Sigmoid colon (tissue), 7 donors: ENCODE data around the gene RPIA. TPM values are rescaled to one million over a fixed set of nuclear protein-coding genes. Genes with fewer than 3 reads are reported as not detected.

ENCODE experiments used
- DNase-seq: peaks from one replicate; pipeline ENCODE4 v3.0.0-alpha.2; 2019
- H3K27ac ChIP-seq, 4 donors: fragments of 200-600 bp; sonication (generic); one replicate each; pipeline ENCODE4 v1.5.1; 2016 to 2019; ENCODE audit warnings: mild to moderate bottlenecking in 1 of 4
- H3K27me3 ChIP-seq, 3 donors: fragments of 200-600 bp; sonication (generic); one replicate each; pipeline ENCODE4 v1.5.1; 2019; ENCODE audit warnings: mild to moderate bottlenecking in 1 of 3
- H3K36me3 ChIP-seq, 4 donors: fragments of 200-600 bp; sonication (generic); one replicate each; pipeline ENCODE4 v1.5.1; 2016 to 2019
- H3K4me1 ChIP-seq, 4 donors: fragments of 200-600 bp; sonication (generic); one replicate each; pipeline ENCODE4 v1.5.1; 2017 to 2019
- H3K4me3 ChIP-seq, 4 donors: fragments of 200-600 bp; sonication (generic); one replicate each; pipeline ENCODE4 v1.5.1; 2017 to 2019; ENCODE audit warnings: mild to moderate bottlenecking in 2 of 4, moderate library complexity in 1 of 4
- H3K9me3 ChIP-seq, 4 donors: fragments of 200-600 bp in 3 of 4; sonication (generic) in 3 of 4; one replicate each; pipeline versions ENCODE4 v1.5.1 to v1.6.1; 2013 to 2019
- CTCF ChIP-seq, 4 experiments: fragments of 450-650 bp in 3 of 4; fragments of 200-600 bp in 1 of 4; IDR thresholded peaks; one replicate each; pipeline ENCODE4 v1.5.1; 2016 to 2019; ENCODE audit warnings: antibody characterized with exemption in 4 of 4, mild to moderate bottlenecking in 3 of 4, moderate library complexity in 2 of 4
- EP300 ChIP-seq, 4 donors: sonication (generic); formaldehyde crosslinking; IDR thresholded peaks; one replicate each; pipeline ENCODE4 v1.6.1; 2017; ENCODE audit warnings: antibody characterized with exemption in 4 of 4
- POLR2A ChIP-seq, 2 donors: fragments of 450-650 bp; IDR thresholded peaks; one replicate each; pipeline ENCODE4 v1.6.1; 2016; ENCODE audit warnings: antibody characterized with exemption in 2 of 2, mild to moderate bottlenecking in 2 of 2, moderate library complexity in 2 of 2
- POLR2AphosphoS5 ChIP-seq, 4 donors: sonication (generic); formaldehyde crosslinking; IDR thresholded peaks; one replicate each; pipeline ENCODE4 v1.6.1; 2017; ENCODE audit warnings: antibody characterized with exemption in 4 of 4
- WGBS, 2 donors: extraction: QIAGEN DNeasy Blood & Tissue Kit; methylation state at CpG; one replicate each; pipeline ENCODE4 v1.1.7; 2013; 5-methylcytosine and 5-hydroxymethylcytosine counted together
- intact Hi-C: fragments of 100-400 bp; cut with DNase I; formaldehyde crosslinking; loops from one replicate; pipeline ENCODE4 v1.15.1; 2023
- polyA plus RNA-seq, 3 donors: library from polyadenylated mRNA; stranded (reverse); fragments of 200-250 nt; gene quantifications; one replicate each; pipeline ENCODE4 v1.2.3, GENCODE V29; 2013
- total RNA-seq, 4 donors: library from RNA; depleted of rRNA; stranded (reverse); fragments of >200 nt; gene quantifications; one replicate each; pipeline ENCODE4 v1.1.0, GENCODE V29; 2016
- donor health status: healthy with polysubstance abuse.
- donor health status: Bipolar disorder and iron deficiency.
- donor health status: healthy.

RPIA gene
- total and polyA plus RNA-seq, 7 donors: 1.1 to 38.3 (median 8.2) TPM

GRCh38 chr2:88720399-88720798 is 28.9 kb downstream of the RPIA start:
- H3K36me3 ChIP-seq: no peaks in the 10 kb centered on the region
- no peaks in the 10 kb centered on the region for H3K27me3 ChIP-seq
- no peak overlapping the region for H3K27ac ChIP-seq
- TF ChIP-seq CTCF (IDR thresholded peaks at IDR 0.05) (no peak), EP300 (IDR thresholded peaks at IDR 0.05) (no peak), POLR2AphosphoS5 (IDR thresholded peaks at IDR 0.05) (no peak), POLR2A (IDR thresholded peaks at IDR 0.05) (no peak)
- intact Hi-C loops: no loop called here
- no peaks in the 10 kb centered on the region for H3K4me1 ChIP-seq
- no peak overlapping the region for H3K4me3 ChIP-seq
- no peak for DNase-seq
- no peaks in the 10 kb centered on the region for H3K9me3 ChIP-seq

- no peak for DNase-seq
- Histone ChIP-seq H3K27ac (no peak overlapping the region), H3K36me3 (no peaks in the 10 kb centered on the region), H3K4me1 (no peaks in the 10 kb centered on the region), H3K4me3 (no peak overlapping the region), H3K9me3 (no peaks in the 10 kb centered on the region), H3K27me3 (no peaks in the 10 kb centered on the region)
- TF ChIP-seq CTCF (IDR thresholded peaks at IDR 0.05) (no peak), POLR2A (IDR thresholded peaks at IDR 0.05) (no peak), EP300 (IDR thresholded peaks at IDR 0.05) (no peak), POLR2AphosphoS5 (IDR thresholded peaks at IDR 0.05) (no peak)
- intact Hi-C loops: no loop called here
- 96 to 99% methylated on average over 2 of the region's 2 CpGs for WGBS, 2 donors
Measured at GRCh38 chr2:88721268-88721667, 29.8 kb downstream of the RPIA start.

- Histone ChIP-seq H3K9me3 (no peaks in the 10 kb centered on the region), H3K4me1 (no peaks in the 10 kb centered on the region), H3K27me3 (no peaks in the 10 kb centered on the region), H3K4me3 (no peak overlapping the region), H3K36me3 (no peaks in the 10 kb centered on the region), H3K27ac (no peak overlapping the region)
- 22 to 59% methylated on average over 4 of the region's 4 CpGs for WGBS, 2 donors
- intact Hi-C loops: no loop called here
- TF ChIP-seq POLR2AphosphoS5 (IDR thresholded peaks at IDR 0.05): no peak
- TF ChIP-seq EP300 (IDR thresholded peaks at IDR 0.05): no peak
- DNase-seq: no peak
Measured at GRCh38 chr2:88724643-88725332, 33.3 kb downstream of the RPIA start.

GRCh38 chr2:88729061-88729745 is 37.7 kb downstream of the RPIA start:
- Histone ChIP-seq H3K9me3 (no peaks in the 10 kb centered on the region), H3K27me3 (no peaks in the 10 kb centered on the region), H3K4me1 (no peaks in the 10 kb centered on the region), H3K4me3 (no peak overlapping the region), H3K27ac (no peak overlapping the region), H3K36me3 (no peaks in the 10 kb centered on the region)
- 78 to 94% methylated on average over 8 of the region's 8 CpGs for WGBS, 2 donors
- intact Hi-C loops: no loop called here
- TF ChIP-seq EP300 (IDR thresholded peaks at IDR 0.05) (no peak), CTCF (IDR thresholded peaks at IDR 0.05) (no peak), POLR2AphosphoS5 (IDR thresholded peaks at IDR 0.05) (no peak), POLR2A (IDR thresholded peaks at IDR 0.05) (no peak)
- DNase-seq: no peak

- H3K36me3 ChIP-seq: peaks cover 0 to 34% (median 13%) of the 10 kb centered on the region in 4 donors
- no peaks in the 10 kb centered on the region for H3K4me1 ChIP-seq
- WGBS, 2 donors: 95 to 96% methylated on average over 4 of the region's 4 CpGs
- DNase-seq: no peak
- H3K27ac ChIP-seq: no peak overlapping the region
- intact Hi-C loops: no loop called here
- no peak overlapping the region for H3K4me3 ChIP-seq
- no peaks in the 10 kb centered on the region for H3K9me3 ChIP-seq
- TF ChIP-seq EP300 (IDR thresholded peaks at IDR 0.05) (no peak), POLR2A (IDR thresholded peaks at IDR 0.05) (no peak), CTCF (IDR thresholded peaks at IDR 0.05) (no peak), POLR2AphosphoS5 (IDR thresholded peaks at IDR 0.05) (no peak)
- H3K27me3 ChIP-seq: no peaks in the 10 kb centered on the region
Measured at GRCh38 chr2:88733155-88733902, 41.9 kb downstream of the RPIA start.
